SK-N-MC (cell line): Measurements from ENCODE around the gene DDX27.

Experiments
- EZH2 ChIP-seq: fragments of 200-600 bp; sonication (generic); IDR thresholded peaks from one replicate; pipeline ENCODE4 v1.6.1; 2017; ENCODE audit warnings: antibody characterized with exemption
- FOXP2 ChIP-seq: optimal IDR thresholded peaks from 2 replicates; pipeline ENCODE3; 2011; ENCODE audit warnings: mild to moderate bottlenecking, moderate library complexity; ENCODE audit not compliant: insufficient read depth; ENCODE audit errors: extremely low read length, control extremely low read depth
- POLR2AphosphoS5 ChIP-seq: IDR thresholded peaks from 2 replicates; pipeline ENCODE4 v1.6.1; 2012; ENCODE audit warnings: mild to moderate bottlenecking, low read depth, low read length, borderline replicate concordance

- no peak for TF ChIP-seq EZH2
- TF ChIP-seq POLR2AphosphoS5: no peak
- TF ChIP-seq FOXP2: no peak
These were observed 4.0 kb upstream of the DDX27 start for GRCh38 chr20:49215232-49215631.
